Psoas muscle (tissue), 8 donors: ENCODE measurements around the gene OPA3. TPM values are rescaled to one million over a fixed set of nuclear protein-coding genes. Genes with fewer than 3 reads are reported as not detected.
A peak's percentile ranks its signal among the peaks of the same experiment; 100 is the strongest.

Experiments
- ATAC-seq, 4 donors: fragments of 200-7000 bp; cut with Tn5 transposase; one replicate each; pipeline ENCODE4 v1.9.1; 2020; ENCODE audit warnings: moderate library complexity in 3 of 4, mild to moderate bottlenecking in 2 of 4
- DNase-seq, 2 donors: peaks; one replicate each; pipeline ENCODE4 v3.0.0-alpha.2; 2020
- H3K27ac ChIP-seq: fragments of 200-600 bp; one replicate; pipeline ENCODE4 v1.8.0; 2022
- H3K27me3 ChIP-seq, 3 donors: fragments of 200-600 bp in 1 of 3; one replicate each; pipeline versions ENCODE4 v1.6.1 to v1.8.0; 2013 to 2022; ENCODE audit warnings: low read length in 2 of 3, mild to moderate bottlenecking in 2 of 3, moderate library complexity in 1 of 3; ENCODE audit not compliant: insufficient read depth in 3 of 3
- H3K36me3 ChIP-seq, 2 donors: fragments of 200-600 bp in 1 of 2; one replicate each; pipeline versions ENCODE4 v1.6.1 to v1.8.0; 2013 to 2022; ENCODE audit warnings: low read depth in 1 of 2, mild to moderate bottlenecking in 1 of 2, moderate library complexity in 1 of 2; ENCODE audit not compliant: insufficient read depth in 1 of 2
- H3K4me1 ChIP-seq: fragments of 200-600 bp; one replicate; pipeline ENCODE4 v1.8.0; 2022
- H3K4me3 ChIP-seq: fragments of 200-600 bp; one replicate; pipeline ENCODE4 v1.8.0; 2022; ENCODE audit warnings: mild to moderate bottlenecking
- H3K9me3 ChIP-seq: fragments of 200-600 bp; one replicate; pipeline ENCODE4 v1.8.0; 2022
- WGBS, 3 donors: extraction: QIAGEN DNeasy Blood & Tissue Kit; methylation state at CpG; one replicate each; pipeline versions ENCODE4 v1.1.6 to v1.1.7; 2013; 5-methylcytosine and 5-hydroxymethylcytosine counted together
- intact Hi-C, 2 donors: fragments of 100-400 bp; cut with DNase I; formaldehyde crosslinking; loops; one replicate each; pipeline versions ENCODE4 v1.11.0 to v1.14.2; 2022
- polyA plus RNA-seq, 3 donors: library from polyadenylated mRNA; stranded (reverse); fragments of 200-250 nt; gene quantifications; one replicate each; pipeline ENCODE4 v1.2.3, GENCODE V29; 2013
- total RNA-seq, 4 donors: library from RNA; stranded (reverse); fragmentation: NEBNext Ultra II Directional in 2 of 4; extraction: Animal tissue kit (Norgen Biotek cat#: 25700) in 2 of 4; gene quantifications; one replicate each; pipeline versions ENCODE4 v1.2.1 to v1.2.4, GENCODE V29; 2021 to 2023
- TF ChIP-seq, protein P1 (sequence below): fragments of 200-600 bp; IDR thresholded peaks from one replicate; pipeline ENCODE4 v1.8.0; 2022; ENCODE audit warnings: antibody characterized with exemption
- donor health status: healthy with polysubstance abuse.
- donor health status: DM: no; HTN: no; CAD: no; lungs with moderate emphysema.
- donor health status: Bipolar disorder and iron deficiency.
- donor health status: healthy.
- donor health status: DM: yes; HTN: yes; CAD: no.
- donor health status: DM: no; HTN: no; CAD: no.
- donor health status: DM: no; HTN: no; CAD: no.
- donor health status: DM: yes; HTN: yes; CAD: no.

OPA3 gene
- total and polyA plus RNA-seq, 7 donors, result 9.1 to 27.6 (median 15.8) TPM

DNA sequence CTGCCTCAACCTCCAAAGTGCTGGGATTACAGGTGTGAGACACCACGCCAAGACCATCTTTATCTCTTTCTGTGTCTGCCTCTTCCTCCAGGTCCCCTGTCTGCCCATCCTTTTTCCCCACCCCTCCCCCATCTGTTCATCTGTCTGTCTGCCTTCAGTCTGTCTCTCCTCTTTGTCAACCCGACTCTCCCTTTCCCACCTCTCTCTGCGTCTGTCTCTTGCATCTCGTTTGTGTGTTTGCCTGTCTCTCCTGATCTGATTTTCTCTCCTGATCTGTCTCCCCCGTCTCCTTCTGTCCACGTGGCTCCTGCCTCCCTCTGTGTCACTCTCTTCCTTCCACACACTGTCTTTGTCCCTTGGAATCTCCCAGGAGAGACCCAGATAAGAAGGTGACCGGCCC, 67.4 kb downstream of the OPA3 start:
- no peaks in the 10 kb centered on the region for H3K27me3 ChIP-seq
- peaks cover 7% of the 10 kb centered on the region for H3K4me1 ChIP-seq
- no peak overlapping the region for H3K27ac ChIP-seq
- ATAC-seq, result no peak
- peak in 1 of 2 donors; percentile 3 for DNase-seq
- 60 to 67% (median 64%) methylated on average over 7 of the region's 7 CpGs for WGBS, 3 donors
- TF ChIP-seq, protein P1, sequence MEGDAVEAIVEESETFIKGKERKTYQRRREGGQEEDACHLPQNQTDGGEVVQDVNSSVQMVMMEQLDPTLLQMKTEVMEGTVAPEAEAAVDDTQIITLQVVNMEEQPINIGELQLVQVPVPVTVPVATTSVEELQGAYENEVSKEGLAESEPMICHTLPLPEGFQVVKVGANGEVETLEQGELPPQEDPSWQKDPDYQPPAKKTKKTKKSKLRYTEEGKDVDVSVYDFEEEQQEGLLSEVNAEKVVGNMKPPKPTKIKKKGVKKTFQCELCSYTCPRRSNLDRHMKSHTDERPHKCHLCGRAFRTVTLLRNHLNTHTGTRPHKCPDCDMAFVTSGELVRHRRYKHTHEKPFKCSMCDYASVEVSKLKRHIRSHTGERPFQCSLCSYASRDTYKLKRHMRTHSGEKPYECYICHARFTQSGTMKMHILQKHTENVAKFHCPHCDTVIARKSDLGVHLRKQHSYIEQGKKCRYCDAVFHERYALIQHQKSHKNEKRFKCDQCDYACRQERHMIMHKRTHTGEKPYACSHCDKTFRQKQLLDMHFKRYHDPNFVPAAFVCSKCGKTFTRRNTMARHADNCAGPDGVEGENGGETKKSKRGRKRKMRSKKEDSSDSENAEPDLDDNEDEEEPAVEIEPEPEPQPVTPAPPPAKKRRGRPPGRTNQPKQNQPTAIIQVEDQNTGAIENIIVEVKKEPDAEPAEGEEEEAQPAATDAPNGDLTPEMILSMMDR, result no peak
- H3K4me3 ChIP-seq, result no peak overlapping the region
- intact Hi-C loops, result no loop called here
- peaks cover 6 to 45% of the 10 kb centered on the region in 2 donors for H3K36me3 ChIP-seq
- no peaks in the 10 kb centered on the region for H3K9me3 ChIP-seq

DNA sequence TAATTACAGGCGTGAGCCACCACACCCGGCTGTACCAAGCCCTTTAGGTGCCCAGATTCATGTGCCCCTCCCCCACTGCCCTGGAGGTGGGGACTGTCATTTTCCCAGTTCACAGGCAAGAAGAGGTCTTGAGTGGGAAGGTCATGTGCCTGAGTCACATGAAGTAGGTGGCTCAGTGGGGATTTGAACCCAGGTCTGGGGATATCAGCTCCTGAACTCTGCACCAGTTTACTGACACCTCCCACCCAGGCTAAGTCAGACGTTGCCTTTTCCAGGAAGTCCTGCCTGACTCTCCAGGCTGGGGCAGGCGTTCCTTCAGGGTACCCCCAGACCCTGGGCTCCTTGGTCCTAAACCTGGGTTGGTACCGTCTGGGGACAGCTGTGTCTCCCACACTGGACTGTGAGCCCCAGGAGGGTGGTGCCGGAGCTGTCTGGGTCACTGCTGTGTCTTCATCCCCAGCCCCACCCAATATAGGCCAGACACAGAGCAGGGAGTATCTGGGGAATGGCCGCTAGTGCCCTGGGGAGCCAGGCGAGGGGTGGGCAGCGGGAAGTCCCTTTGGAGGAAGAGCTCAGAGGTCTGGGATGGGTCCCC, 68.7 kb downstream of the OPA3 start:
- no peak overlapping the region for H3K4me3 ChIP-seq
- ATAC-seq (peak in 2 of 4 donors; percentile 6 to 26), DNase-seq (no peak)
- peaks cover 4 to 33% of the 10 kb centered on the region in 2 donors for H3K36me3 ChIP-seq
- H3K27ac ChIP-seq, result no peak overlapping the region
- intact Hi-C loops, result no loop called here
- TF ChIP-seq, protein P1, result no peak
- no peaks in the 10 kb centered on the region for H3K9me3 ChIP-seq
- peaks cover 15% of the 10 kb centered on the region for H3K4me1 ChIP-seq
- WGBS, 3 donors, result 74 to 82% (median 78%) methylated on average over 9 of the region's 9 CpGs
- H3K27me3 ChIP-seq, result no peaks in the 10 kb centered on the region

DNA sequence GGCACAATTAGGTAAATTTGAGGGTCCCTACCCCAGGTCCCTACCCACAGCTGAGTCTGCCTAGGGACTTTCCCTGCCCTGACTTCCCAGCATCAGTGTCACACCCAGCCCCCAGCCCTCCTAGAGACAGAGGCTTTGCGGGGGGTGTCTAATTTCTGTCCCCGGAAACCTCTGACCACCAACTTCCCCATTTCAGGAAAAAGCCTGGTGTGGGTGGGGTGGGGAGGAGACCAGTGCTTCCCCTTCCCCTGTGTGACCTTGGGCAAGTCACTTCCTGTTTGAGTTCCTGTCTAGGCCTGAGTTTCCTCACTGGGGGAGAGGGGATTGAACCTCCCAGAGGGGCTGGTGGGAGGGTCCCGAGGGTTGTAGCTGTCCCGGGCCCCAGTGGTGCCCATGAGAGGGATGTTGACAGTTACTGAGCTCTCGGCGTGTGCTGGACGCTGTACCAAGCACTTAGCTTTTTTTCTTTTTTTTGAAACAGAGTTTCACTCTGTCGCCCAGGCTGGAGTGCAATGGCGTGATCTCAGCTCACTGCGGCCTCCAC, 69.4 kb downstream of the OPA3 start:
- Histone ChIP-seq H3K27me3 (no peaks in the 10 kb centered on the region), H3K27ac (peak overlapping the region; percentile 55), H3K36me3 (peaks cover 2 to 25% of the 10 kb centered on the region in 2 donors), H3K4me1 (peaks cover 15% of the 10 kb centered on the region), H3K4me3 (no peak overlapping the region), H3K9me3 (no peaks in the 10 kb centered on the region)
- DNase-seq, result peak; percentile 37 to 62
- intact Hi-C loops, result no loop called here
- WGBS, 3 donors, result 72 to 83% (median 78%) methylated on average over 10 of the region's 10 CpGs
- peak in 3 of 4 donors; percentile 24 to 42 (median 28) for ATAC-seq
- TF ChIP-seq, protein P1, result no peak

DNA sequence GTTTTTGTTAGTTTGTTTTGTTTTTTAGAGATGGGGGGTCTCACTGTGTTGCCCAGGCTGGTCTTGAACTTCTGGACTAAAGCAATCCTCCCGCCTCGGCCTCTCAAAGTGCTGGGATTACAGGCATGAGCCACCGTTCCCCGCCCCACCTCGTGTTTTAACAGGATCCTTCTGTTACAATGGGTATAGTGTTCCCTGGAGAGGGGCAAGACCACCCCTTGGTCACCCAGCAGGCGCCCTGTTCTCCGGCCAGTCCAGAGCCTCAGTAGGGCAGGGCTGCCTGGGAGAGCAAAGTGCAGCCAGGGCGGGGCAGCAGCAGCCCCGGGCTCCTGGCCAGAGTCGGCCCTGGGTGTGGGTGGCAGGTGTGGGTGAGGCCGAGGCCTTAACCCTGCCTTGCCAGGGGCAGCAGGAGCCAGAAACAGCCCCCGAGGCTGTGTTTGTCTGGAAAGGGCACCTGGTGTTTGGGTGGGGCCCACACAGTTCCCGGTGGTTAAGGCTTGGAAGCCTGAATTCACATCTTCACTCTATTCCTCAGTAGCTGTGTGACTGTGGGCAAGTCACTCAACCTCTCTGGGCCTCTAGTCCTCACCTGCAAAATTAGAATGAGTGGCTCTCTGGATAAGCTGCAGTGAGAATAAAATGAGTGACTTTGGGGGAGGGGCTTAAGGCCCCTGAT, 70.1 kb downstream of the OPA3 start:
- TF ChIP-seq, protein P1, result no peak
- Histone ChIP-seq H3K36me3 (peaks cover 0 to 21% of the 10 kb centered on the region in 2 donors), H3K9me3 (no peaks in the 10 kb centered on the region), H3K27me3 (no peaks in the 10 kb centered on the region), H3K4me3 (no peak overlapping the region), H3K4me1 (peaks cover 15% of the 10 kb centered on the region), H3K27ac (peak overlapping the region; percentile 55)
- DNase-seq, result no peak
- intact Hi-C loops, result no loop called here
- 49 to 52% (median 50%) methylated on average over 13 of the region's 13 CpGs for WGBS, 3 donors
- ATAC-seq, result peak in 3 of 4 donors; percentile 29 to 31 (median 30)
